ENCODE data around the gene EHD2.
A peak's percentile ranks its signal among the peaks of the same experiment; 100 is the strongest.

EHD2 gene

GRCh38 chr19:47691090-47691489 is 22.1 kb upstream of the EHD2 start:
- no peak for FAIRE-seq
- no peak for DNase-seq (ENCODE audit: insufficient read length, low spot score)

- DNase-seq (ENCODE audit: insufficient read length, low spot score) (no peak), FAIRE-seq (no peak)
Observed at GRCh38 chr19:47691782-47692181, 21.4 kb upstream of the EHD2 start.

GRCh38 chr19:47693489-47693888 is 19.7 kb upstream of the EHD2 start:
- FAIRE-seq (no peak), DNase-seq (ENCODE audit: insufficient read length, low spot score) (no peak)

GRCh38 chr19:47693903-47694302 is 19.3 kb upstream of the EHD2 start:
- FAIRE-seq (no peak), DNase-seq (ENCODE audit: insufficient read length, low spot score) (no peak)

- DNase-seq (ENCODE audit: insufficient read length, low spot score): no peak
- FAIRE-seq: no peak
Observed at GRCh38 chr19:47694466-47695273, 18.6 kb upstream of the EHD2 start.

- DNase-seq (ENCODE audit: insufficient read length, low spot score) (no peak), FAIRE-seq (no peak)
Observed at GRCh38 chr19:47695533-47696262, 17.5 kb upstream of the EHD2 start.

- DNase-seq (ENCODE audit: insufficient read length, low spot score) (no peak), FAIRE-seq (no peak)
Observed at GRCh38 chr19:47696635-47697034, 16.6 kb upstream of the EHD2 start.

GRCh38 chr19:47697863-47698609 is 15.2 kb upstream of the EHD2 start:
- DNase-seq (ENCODE audit: insufficient read length, low spot score) (peak; percentile 88), FAIRE-seq (peak; percentile 77)

GRCh38 chr19:47698631-47699359 is 14.4 kb upstream of the EHD2 start:
- DNase-seq (ENCODE audit: insufficient read length, low spot score): no peak

GRCh38 chr19:47699360-47699917 is 13.8 kb upstream of the EHD2 start:
- peak; percentile 71 for DNase-seq (ENCODE audit: insufficient read length, low spot score)

More at GRCh38 chr19:47698631-47699359, 14.4 kb upstream of the EHD2 start:
- peak; percentile 4 for FAIRE-seq

GRCh38 chr19:47700934-47701716 is 12.1 kb upstream of the EHD2 start:
- DNase-seq (ENCODE audit: insufficient read length, low spot score) (no peak), FAIRE-seq (no peak)

More at GRCh38 chr19:47699360-47699917, 13.8 kb upstream of the EHD2 start:
- peak; percentile 96 for FAIRE-seq

GRCh38 chr19:47701717-47702552 is 11.3 kb upstream of the EHD2 start:
- no peak for FAIRE-seq
- DNase-seq (ENCODE audit: insufficient read length, low spot score): no peak

- no peak for DNase-seq (ENCODE audit: insufficient read length, low spot score)
- FAIRE-seq: no peak
Observed at GRCh38 chr19:47702671-47703070, 10.6 kb upstream of the EHD2 start.

- no peak for DNase-seq (ENCODE audit: insufficient read length, low spot score)
- no peak for FAIRE-seq
Observed at GRCh38 chr19:47703301-47703700, 9.9 kb upstream of the EHD2 start.

- FAIRE-seq (no peak), DNase-seq (ENCODE audit: insufficient read length, low spot score) (no peak)
Observed at GRCh38 chr19:47704024-47704423, 9.2 kb upstream of the EHD2 start.

GRCh38 chr19:47704656-47705055 is 8.6 kb upstream of the EHD2 start:
- FAIRE-seq: no peak
- DNase-seq (ENCODE audit: insufficient read length, low spot score): no peak

- FAIRE-seq (no peak), DNase-seq (ENCODE audit: insufficient read length, low spot score) (peak; percentile 73)
Observed at GRCh38 chr19:47707135-47707925, 5.9 kb upstream of the EHD2 start.
